GM12878 (cell line): Measurements from ENCODE around the gene GSKIP. TPM values are rescaled to one million over a fixed set of nuclear protein-coding genes. Genes with fewer than 3 reads are reported as not detected.

Experiments
- ATAC-seq: fragments of 200-7000 bp; cut with Tn5 transposase; 3 replicates; pipeline ENCODE4 v1.9.1; 2020; ENCODE audit warnings: mild to moderate bottlenecking, moderate library complexity
- BruUV-seq: library from RNA; stranded (reverse); fragments of 400-500 nt; replicated peaks from 2 replicates; lab custom pipeline; 2021; lab: Mats Ljungman, UMichigan
- CTCF ChIA-PET: fragments of 300-600 bp; sonication (Branson Sonifier 250); formaldehyde crosslinking; extraction: SDS; loops from one replicate; lab custom pipeline; 2021; ENCODE audit warnings: inconsistent platforms; lab: Yijun Ruan, JAX
- POLR2A ChIA-PET: fragments of 350-600 bp; formaldehyde crosslinking; extraction: SDS; loops from one replicate; lab custom pipeline; 2021; ENCODE audit warnings: inconsistent platforms; lab: Charles Lee
- RAD21 ChIA-PET: fragments of 300-600 bp; sonication (Branson Sonifier 250); formaldehyde crosslinking; loops from one replicate; lab custom pipeline; 2023; ENCODE audit warnings: antibody characterized with exemption; ENCODE audit not compliant: unreplicated experiment; lab: Charles Lee
- SMC1A ChIA-PET: fragments of 300-600 bp; sonication (Branson Sonifier 250); formaldehyde crosslinking; loops from one replicate; lab custom pipeline; 2023; ENCODE audit not compliant: unreplicated experiment, uncharacterized antibody; lab: Charles Lee
- DNase-seq: peaks from one replicate; pipeline ENCODE4 v3.0.0-alpha.2; 2011; ENCODE audit warnings: low read depth, low spot score
- FAIRE-seq: peaks from 3 replicates; lab custom pipeline; 2011; peaks lifted over from hg19 to GRCh38; lab: Jason Lieb, UNC
- H2AFZ ChIP-seq: 2 replicates; pipeline ENCODE4 v1.6.0; 2011; ENCODE audit warnings: low read depth, low read length, control low read depth; ENCODE audit not compliant: control insufficient read depth
- H3K27ac ChIP-seq: 2 replicates; pipeline ENCODE4 v1.5.1; 2011; ENCODE audit warnings: control low read depth; ENCODE audit not compliant: control insufficient read depth, insufficient read depth
- H3K27me3 ChIP-seq, 2 experiments: replicated peaks in 1 of 2; 2 replicates each; pipeline versions ENCODE4 v1.6.0 to v1.6.1; 2011; ENCODE audit warnings: low read length in 1 of 2; ENCODE audit not compliant: control insufficient read depth in 2 of 2, insufficient read depth in 2 of 2
- H3K36me3 ChIP-seq, 2 experiments: 2 replicates each; pipeline ENCODE4 v1.5.1; 2011; ENCODE audit warnings: low read length in 1 of 2; ENCODE audit not compliant: control insufficient read depth in 2 of 2, insufficient read depth in 2 of 2
- H3K4me1 ChIP-seq: 2 replicates; pipeline ENCODE4 v1.6.1; 2011; ENCODE audit warnings: mild to moderate bottlenecking, low read length, moderate library complexity, mixed read lengths; ENCODE audit not compliant: control insufficient read depth, insufficient read depth
- H3K4me2 ChIP-seq: 2 replicates; pipeline ENCODE4 v1.6.0; 2011; ENCODE audit warnings: control low read depth; ENCODE audit not compliant: control insufficient read depth, insufficient read depth
- H3K4me3 ChIP-seq: fragments of 200-600 bp; sonication (generic); 2 replicates; pipeline ENCODE4 v1.5.1; 2016
- H3K79me2 ChIP-seq: 2 replicates; pipeline ENCODE4 v1.6.0; 2011; ENCODE audit warnings: low read length; ENCODE audit not compliant: control insufficient read depth, insufficient read depth
- H3K9ac ChIP-seq: 2 replicates; pipeline ENCODE4 v1.8.0; 2011; ENCODE audit warnings: low read length, control low read depth, mixed read lengths; ENCODE audit not compliant: control insufficient read depth, insufficient read depth
- H3K9me3 ChIP-seq: replicated peaks from 3 replicates; pipeline ENCODE4 v1.5.1; 2011; ENCODE audit warnings: mild to moderate bottlenecking, low read length; ENCODE audit not compliant: control insufficient read depth, insufficient read depth
- H4K20me1 ChIP-seq: 2 replicates; pipeline ENCODE4 v1.6.0; 2011; ENCODE audit not compliant: control insufficient read depth, insufficient read depth
- ASH2L ChIP-seq: fragments of 300-600, 200-600 bp; sonication (generic); IDR thresholded peaks from 2 replicates; pipeline ENCODE4 v1.6.1; 2017; ENCODE audit warnings: low read depth, mild to moderate bottlenecking, borderline replicate concordance
- BCLAF1 ChIP-seq: fragments of 450-650 bp; IDR thresholded peaks from 2 replicates; pipeline ENCODE4 v1.6.1; 2017; ENCODE audit warnings: antibody characterized with exemption, mild to moderate bottlenecking, moderate library complexity
- CBX5 ChIP-seq: sonication (generic); IDR thresholded peaks from 2 replicates; pipeline ENCODE4 v1.6.1; 2016; ENCODE audit warnings: low read depth, moderate library complexity, mild to moderate bottlenecking, inconsistent platforms
- E2F8 ChIP-seq: fragments of 450-650 bp; IDR thresholded peaks from 2 replicates; pipeline ENCODE4 v1.6.1; 2018; ENCODE audit warnings: mild to moderate bottlenecking, low read depth, moderate library complexity; ENCODE audit not compliant: partially characterized antibody
- EED ChIP-seq: sonication (generic); IDR thresholded peaks from 2 replicates; pipeline ENCODE4 v1.6.1; 2016; ENCODE audit warnings: antibody characterized with exemption, low read depth
- EP300 ChIP-seq, 2 experiments: fragments of 150-350 bp in 1 of 2; IDR thresholded peaks; 2 replicates each; pipeline ENCODE4 v1.6.1; 2011 to 2012; ENCODE audit warnings: low read depth in 2 of 2, low read length in 2 of 2, borderline replicate concordance in 1 of 2, improper control_type of control experiment in 1 of 2, inconsistent platforms in 1 of 2; ENCODE audit not compliant: control insufficient read depth in 1 of 2
- GABPA ChIP-seq: IDR thresholded peaks from 2 replicates; pipeline ENCODE4 v1.6.1; 2014; ENCODE audit warnings: antibody characterized with exemption, low read depth, mild to moderate bottlenecking, inconsistent platforms
- NFXL1 ChIP-seq: fragments of 450-650 bp; IDR thresholded peaks from 2 replicates; pipeline ENCODE4 v1.6.1; 2017; ENCODE audit warnings: antibody characterized with exemption, mild to moderate bottlenecking, borderline replicate concordance
- TCF3 ChIP-seq: IDR thresholded peaks from 2 replicates; pipeline ENCODE4 v1.6.1; 2012; ENCODE audit warnings: low read depth, mild to moderate bottlenecking, low read length, borderline replicate concordance; ENCODE audit not compliant: insufficient read depth
- WGBS: methylation state at CpG from one replicate; pipeline ENCODE4 v1.1.6; 2016; ENCODE audit warnings: low lambda C conversion rate; ENCODE audit not compliant: insufficient replicate concordance, insufficient coverage; ENCODE audit errors: missing lambda C conversion rate; 5-methylcytosine and 5-hydroxymethylcytosine counted together
- in situ Hi-C: fragments of 300-500 bp; cut with MboI; formaldehyde crosslinking; loops from 9 replicates; pipeline ENCODE4 v1.14.3; 2018; ENCODE audit warnings: mixed read lengths
- intact Hi-C: fragments of 100-400 bp; cut with micrococcal nuclease; formaldehyde crosslinking; loops from one replicate; pipeline ENCODE4 v1.14.2; 2022; ENCODE audit not compliant: unreplicated experiment
- polyA plus RNA-seq, 11 experiments: library from polyadenylated mRNA; depleted of rRNA in 4 of 11; unstranded in 6 of 11; stranded (reverse) in 5 of 11; fragments of >200 nt; fragmentation: Nextera tagmentation in 4 of 11; fragmentation: Illumina TruSeq in 1 of 11; extraction: Ambion mirVana in 4 of 11; extraction: Trizol in 1 of 11; gene quantifications; 1 replicate in 1 of 11; 2 replicates in 10 of 11; pipeline versions ENCODE4 v1.2.1 to v1.2.3, GENCODE V29; 2011 to 2016; ENCODE audit warnings: inconsistent platforms in 2 of 11, missing spikeins in 2 of 11, low read depth in 1 of 11
- total RNA-seq, 4 experiments: library from RNA; depleted of rRNA in 3 of 4; stranded (reverse); fragments of >200 nt in 3 of 4; fragmentation: Illumina TruSeq in 1 of 4; extraction: Trizol in 1 of 4; gene quantifications; 2 replicates each; pipeline versions ENCODE4 v1.2.1 to v1.2.3, GENCODE V29; 2013 to 2021

The GSKIP gene
- total and polyA plus RNA-seq, 10 of the 15 experiments (the other 5 are each of a cell fraction or from before 2014, with no cell fraction given): 15.4 to 75.2 (median 26.1) TPM

DNA sequence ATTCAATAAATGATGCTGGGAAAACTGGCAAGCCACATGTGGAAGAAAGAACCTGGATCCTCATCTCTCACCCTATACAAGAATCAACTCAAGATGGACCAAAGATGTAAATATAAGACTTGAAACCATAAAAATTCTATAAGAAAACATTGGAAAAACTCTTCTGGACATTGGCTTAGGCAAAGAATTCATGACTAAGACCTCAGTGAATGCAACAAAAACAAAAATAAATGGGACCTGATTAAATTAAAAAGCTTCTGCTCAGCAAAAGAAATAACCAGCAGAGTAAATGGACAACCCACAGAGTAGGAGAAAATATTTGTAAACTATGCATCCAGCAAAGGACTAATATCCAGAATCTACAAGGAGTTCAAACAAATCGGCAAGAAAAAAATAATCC, 24.8 kb upstream of the GSKIP start:
- H3K27me3 ChIP-seq: no peaks in the 10 kb centered on the region
- no peak overlapping the region for H3K9ac ChIP-seq
- RAD21 ChIA-PET: no interaction called here
- H3K36me3 ChIP-seq: peaks cover 0 to 3% of the 10 kb centered on the region in 2 experiments; a peak in 1 of 4 replicates
- H3K4me1 ChIP-seq: no peaks in the 10 kb centered on the region
- in situ Hi-C loops: no loop called here
- DNase-seq: no peak
- CTCF ChIA-PET: no interaction called here
- intact Hi-C loops: no loop called here
- no peaks in the 10 kb centered on the region for H3K9me3 ChIP-seq
- BruUV-seq: no TSS peak
- WGBS: 92% methylated on average over 1 of the region's 1 CpG
- SMC1A ChIA-PET: no interaction called here
- no peaks in the 10 kb centered on the region for H3K79me2 ChIP-seq
- H2AFZ ChIP-seq: no peak overlapping the region
- no peak for TF ChIP-seq NFXL1
- TF ChIP-seq E2F8: no peak
- no peak for TF ChIP-seq CBX5
- TF ChIP-seq EED: no peak
- TF ChIP-seq ASH2L: no peak
- no peak for TF ChIP-seq EP300 (IDR thresholded peaks at IDR 0.05; ENCODE audit: borderline replicate concordance in 1 of 2, control insufficient read depth in 1 of 2, low read depth in 2 of 2, low read length in 2 of 2)
- no peak for TF ChIP-seq GABPA
- no peak for TF ChIP-seq TCF3
- TF ChIP-seq BCLAF1: no peak
- no peak for FAIRE-seq
- no peak for ATAC-seq
- H3K4me3 ChIP-seq: no peak overlapping the region
- H3K4me2 ChIP-seq: no peak overlapping the region
- POLR2A ChIA-PET: no interaction called here
- H4K20me1 ChIP-seq: no peaks in the 10 kb centered on the region
- H3K27ac ChIP-seq: no peak overlapping the region
